Measurements from ENCODE around the gene KNDC1.
"Not testable (repeated sequence)": the region's sequence is repeated elsewhere in the genome, so short reads cannot be mapped to it uniquely, and the experiment has no call there.

Gene KNDC1

GRCh38 chr10:133159950-133160825, at the start of gene KNDC1:
TSS of gene KNDC1 (plus strand) at chr10:133160219. CDS start at chr10:133160468, 249 bp downstream.
- peak within 1 kb of the TSS; percentile 47 for H3K4me3 ChIP-seq (replicated peaks; ENCODE audit: low read depth, low read length)

GRCh38 chr10:133110609-133111275, 49.3 kb upstream of the KNDC1 start:
- H3K4me3 ChIP-seq (replicated peaks; ENCODE audit: low read depth, low read length): no peak overlapping the region
- DNase-seq (ENCODE audit: low read depth): no peak
- TF ChIP-seq CTCF (IDR thresholded peaks at IDR 0.05; ENCODE audit: low read length, missing control alignments): no peak

More at GRCh38 chr10:133159950-133160825, at the start of gene KNDC1:
- peak; percentile 23 for DNase-seq (ENCODE audit: low read depth)
- TF ChIP-seq CTCF (IDR thresholded peaks at IDR 0.05; ENCODE audit: low read length, missing control alignments): no peak

GRCh38 chr10:133111640-133112039, 48.4 kb upstream of the KNDC1 start:
- not testable (repeated sequence) for H3K4me3 ChIP-seq (replicated peaks; ENCODE audit: low read depth, low read length); DNase-seq (ENCODE audit: low read depth)

GRCh38 chr10:133113146-133113830, 46.7 kb upstream of the KNDC1 start:
- no peak for TF ChIP-seq CTCF (IDR thresholded peaks at IDR 0.05; ENCODE audit: low read length, missing control alignments)
- no peak overlapping the region for H3K4me3 ChIP-seq (replicated peaks; ENCODE audit: low read depth, low read length)

GRCh38 chr10:133113847-133114246, 46.2 kb upstream of the KNDC1 start:
- no peak for DNase-seq (ENCODE audit: low read depth)
- no peak overlapping the region for H3K4me3 ChIP-seq (replicated peaks; ENCODE audit: low read depth, low read length)
- TF ChIP-seq CTCF (IDR thresholded peaks at IDR 0.05; ENCODE audit: low read length, missing control alignments): no peak

More at GRCh38 chr10:133113146-133113830, 46.7 kb upstream of the KNDC1 start:
- no peak for DNase-seq (ENCODE audit: low read depth)

GRCh38 chr10:133114251-133114650, 45.8 kb upstream of the KNDC1 start:
- DNase-seq (ENCODE audit: low read depth): no peak
- H3K4me3 ChIP-seq (replicated peaks; ENCODE audit: low read depth, low read length): no peak overlapping the region
- TF ChIP-seq CTCF (IDR thresholded peaks at IDR 0.05; ENCODE audit: low read length, missing control alignments): no peak

Measured in fibroblast of pulmonary artery (primary cell).